ENCODE results near the gene PRAC1. TPM values are rescaled to one million over a fixed set of nuclear protein-coding genes. Genes with fewer than 3 reads are reported as not detected.

The PRAC1 gene
- total RNA-seq (ENCODE audit: low replicate concordance): 0.88 TPM in 1 of 2 replicates, not detected in the other
- long read RNA-seq, partial matches to known transcripts: 0 of 1 reads
- long read RNA-seq, other reads (novel, unspliced or antisense): 0 of 1 reads

- H3K9me3 Mint-ChIP-seq: no peaks in the 10 kb centered on the region
- DNase-seq (ENCODE audit: extremely low spot score, unreplicated experiment): no peak
- H3K27me3 Mint-ChIP-seq: peaks cover 100% of the 10 kb centered on the region
- H3K4me1 Mint-ChIP-seq (ENCODE audit: unreplicated experiment): peaks cover 12% of the 10 kb centered on the region
- peak within 1 kb of the TSS; percentile 13 for H3K4me3 Mint-ChIP-seq
- no peak for TF ChIP-seq CTCF (conservative IDR thresholded peaks at IDR 0.05)
- H3K27ac Mint-ChIP-seq: no peak within 1 kb of the TSS
- H3K36me3 Mint-ChIP-seq: no peaks in the 10 kb centered on the region
These were observed at the start of gene PRAC1 for GRCh38 chr17:48722201-48722907. TSS of gene PRAC1 (minus strand) at chr17:48722518. CDS start at chr17:48722392, 126 bp downstream.

GRCh38 chr17:48770954-48771353, 48.6 kb upstream of the PRAC1 start:
- H3K9me3 Mint-ChIP-seq: no peaks in the 10 kb centered on the region
- TF ChIP-seq CTCF (conservative IDR thresholded peaks at IDR 0.05): no peak
- no peak for DNase-seq (ENCODE audit: extremely low spot score, unreplicated experiment)
- peaks cover 46% of the 10 kb centered on the region for H3K27me3 Mint-ChIP-seq
- H3K4me1 Mint-ChIP-seq (ENCODE audit: unreplicated experiment): no peaks in the 10 kb centered on the region
- no peak overlapping the region for H3K4me3 Mint-ChIP-seq
- no peaks in the 10 kb centered on the region for H3K36me3 Mint-ChIP-seq
- no peak overlapping the region for H3K27ac Mint-ChIP-seq

GRCh38 chr17:48769009-48769675, 46.8 kb upstream of the PRAC1 start:
- Mint-ChIP-seq H3K27me3 (peaks cover 59% of the 10 kb centered on the region), H3K4me3 (no peak overlapping the region), H3K36me3 (no peaks in the 10 kb centered on the region), H3K4me1 (ENCODE audit: unreplicated experiment) (no peaks in the 10 kb centered on the region), H3K9me3 (no peaks in the 10 kb centered on the region), H3K27ac (no peak overlapping the region)
- no peak for DNase-seq (ENCODE audit: extremely low spot score, unreplicated experiment)
- no peak for TF ChIP-seq CTCF (conservative IDR thresholded peaks at IDR 0.05)

GRCh38 chr17:48767263-48767774, 45.0 kb upstream of the PRAC1 start:
- H3K36me3 Mint-ChIP-seq: no peaks in the 10 kb centered on the region
- H3K9me3 Mint-ChIP-seq: no peaks in the 10 kb centered on the region
- H3K27ac Mint-ChIP-seq: no peak overlapping the region
- H3K27me3 Mint-ChIP-seq: peaks cover 74% of the 10 kb centered on the region
- no peak overlapping the region for H3K4me3 Mint-ChIP-seq
- no peak for DNase-seq (ENCODE audit: extremely low spot score, unreplicated experiment)
- TF ChIP-seq CTCF (conservative IDR thresholded peaks at IDR 0.05): peak; percentile 14
- H3K4me1 Mint-ChIP-seq (ENCODE audit: unreplicated experiment): no peaks in the 10 kb centered on the region

- DNase-seq (ENCODE audit: extremely low spot score, unreplicated experiment): no peak
- no peak overlapping the region for H3K4me3 Mint-ChIP-seq
- no peak for TF ChIP-seq CTCF (conservative IDR thresholded peaks at IDR 0.05)
- H3K4me1 Mint-ChIP-seq (ENCODE audit: unreplicated experiment): no peaks in the 10 kb centered on the region
- no peak overlapping the region for H3K27ac Mint-ChIP-seq
- H3K27me3 Mint-ChIP-seq: peaks cover 94% of the 10 kb centered on the region
- no peaks in the 10 kb centered on the region for H3K36me3 Mint-ChIP-seq
- no peaks in the 10 kb centered on the region for H3K9me3 Mint-ChIP-seq
These were observed 38.8 kb upstream of the PRAC1 start for GRCh38 chr17:48761114-48761513.
